Jurkat, Clone E6-1 (cell line): ENCODE measurements around the gene CAMKV.

Experiments used
- DNase-seq: peaks from one replicate; pipeline ENCODE4 v3.0.0-alpha.2; 2011; ENCODE audit warnings: low read depth, low spot score
- H3K4me3 ChIP-seq: 2 replicates; pipeline ENCODE4 v1.5.1; 2011; ENCODE audit warnings: mild to moderate bottlenecking, low read length, control low read depth, moderate library complexity

CAMKV gene

DNA sequence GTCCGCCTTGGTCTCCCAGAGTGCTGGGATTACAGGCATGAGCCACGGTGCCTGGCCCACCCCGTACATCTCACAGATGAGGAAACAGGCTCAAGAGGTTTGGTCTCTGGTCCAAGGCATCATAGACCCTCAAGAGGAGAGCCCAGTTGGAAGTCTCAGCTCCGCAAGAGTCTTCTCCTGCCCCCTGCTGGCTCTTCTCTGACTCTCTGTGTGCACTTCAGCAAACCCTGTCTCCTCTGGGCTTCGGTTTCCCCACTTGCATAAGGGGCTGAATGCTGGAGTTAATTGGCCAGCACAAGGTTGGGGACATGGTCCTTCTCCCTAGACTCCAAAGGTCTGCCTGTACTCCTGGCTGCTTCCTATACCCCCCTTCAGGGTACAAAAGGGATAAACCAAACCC, 30.1 kb upstream of the CAMKV start:
- H3K4me3 ChIP-seq, result no peak overlapping the region
- DNase-seq, result no peak

DNA sequence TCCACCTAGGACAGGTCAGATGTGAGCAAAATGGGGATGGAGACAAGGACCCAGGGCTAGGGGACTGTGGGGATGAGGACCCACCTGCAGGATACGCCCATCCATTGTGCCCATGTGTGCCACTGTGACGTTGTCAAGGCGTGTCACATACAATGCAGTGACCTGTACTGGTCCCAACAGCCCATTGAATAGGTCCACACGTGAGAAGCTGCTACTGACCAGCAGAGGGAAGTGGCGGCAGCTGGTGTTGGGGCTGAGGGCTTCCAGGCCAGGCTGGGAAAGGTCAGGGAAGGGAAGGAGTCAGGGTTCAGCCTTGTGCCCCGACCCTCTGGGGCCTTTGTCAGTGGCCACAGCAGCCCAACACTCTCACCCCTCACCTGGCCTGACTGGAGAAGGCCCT, 29.3 kb upstream of the CAMKV start:
- no peak overlapping the region for H3K4me3 ChIP-seq
- DNase-seq, result no peak

GRCh38 chr3:49896345-49896744, 26.6 kb upstream of the CAMKV start:
- no peak overlapping the region for H3K4me3 ChIP-seq
- DNase-seq, result no peak

DNA sequence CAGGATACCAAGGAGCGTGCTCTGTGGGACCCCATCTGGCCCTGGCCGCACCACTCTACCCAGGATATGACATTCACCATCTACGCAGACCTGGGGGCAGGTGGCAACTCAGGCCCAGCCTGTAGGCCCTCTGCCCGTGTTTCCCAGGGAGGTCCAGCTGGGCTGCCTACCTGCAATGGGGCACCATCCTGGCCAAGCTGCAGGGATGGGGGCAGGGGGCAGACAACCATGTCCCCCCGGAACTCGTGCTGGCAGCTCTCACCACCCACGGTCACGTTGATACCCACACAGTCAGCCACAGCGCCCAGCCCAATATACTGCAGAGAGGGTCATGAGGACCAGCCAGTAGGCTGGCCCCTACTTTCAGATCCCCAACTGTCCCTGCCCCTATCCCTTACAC, 26.1 kb upstream of the CAMKV start:
- DNase-seq, result no peak
- no peak overlapping the region for H3K4me3 ChIP-seq

- no peak overlapping the region for H3K4me3 ChIP-seq
- DNase-seq, result no peak
Measured at GRCh38 chr3:49889296-49889695, 19.6 kb upstream of the CAMKV start.

DNA sequence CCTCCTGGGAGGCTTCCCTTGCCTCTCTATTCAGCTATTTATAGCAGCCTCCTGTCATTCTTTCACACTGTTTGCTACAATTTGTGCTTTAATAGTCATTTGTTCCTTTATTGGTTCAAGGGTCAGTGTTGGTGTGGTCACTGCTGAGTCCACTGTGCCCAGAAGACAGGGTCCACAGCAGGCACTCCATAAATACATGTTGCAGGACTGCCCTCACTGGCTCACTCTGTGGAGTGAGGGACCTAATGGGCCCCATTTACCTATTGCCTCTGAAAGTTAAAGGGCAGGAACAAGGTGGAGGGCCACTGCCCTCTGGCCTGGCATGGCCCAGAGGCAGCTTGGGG, 17.2 kb upstream of the CAMKV start:
- no peak for DNase-seq
- no peak overlapping the region for H3K4me3 ChIP-seq

DNA sequence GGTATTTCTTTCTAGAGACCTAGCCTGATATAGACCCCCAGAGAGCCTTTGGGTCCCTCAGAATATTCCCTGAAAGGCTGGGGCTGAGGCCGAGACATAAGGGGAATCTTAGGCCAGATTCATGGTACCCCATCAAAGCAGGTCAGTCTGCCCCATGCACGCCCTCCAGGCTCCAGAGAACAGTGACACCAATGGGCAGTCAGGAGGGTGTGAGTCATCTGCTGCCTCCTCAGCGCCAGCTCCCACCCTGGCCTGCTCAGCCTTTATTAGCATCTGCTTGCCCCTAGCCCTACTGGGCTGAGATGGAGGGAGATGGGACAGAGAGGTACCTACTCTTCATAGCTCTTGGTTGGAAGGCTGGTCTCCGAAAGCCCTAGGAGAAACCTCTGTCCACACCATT, 14.3 kb upstream of the CAMKV start:
- no peak overlapping the region for H3K4me3 ChIP-seq
- DNase-seq, result no peak

- DNase-seq, result no peak
Measured at GRCh38 chr3:49882166-49882565, 12.5 kb upstream of the CAMKV start.

GRCh38 chr3:49880581-49881315, 11.0 kb upstream of the CAMKV start:
- H3K4me3 ChIP-seq, result no peak overlapping the region
- no peak for DNase-seq

More at GRCh38 chr3:49882166-49882565, 12.5 kb upstream of the CAMKV start:
- no peak overlapping the region for H3K4me3 ChIP-seq

GRCh38 chr3:49879721-49880120, 10.0 kb upstream of the CAMKV start:
- DNase-seq, result no peak
- no peak overlapping the region for H3K4me3 ChIP-seq

DNA sequence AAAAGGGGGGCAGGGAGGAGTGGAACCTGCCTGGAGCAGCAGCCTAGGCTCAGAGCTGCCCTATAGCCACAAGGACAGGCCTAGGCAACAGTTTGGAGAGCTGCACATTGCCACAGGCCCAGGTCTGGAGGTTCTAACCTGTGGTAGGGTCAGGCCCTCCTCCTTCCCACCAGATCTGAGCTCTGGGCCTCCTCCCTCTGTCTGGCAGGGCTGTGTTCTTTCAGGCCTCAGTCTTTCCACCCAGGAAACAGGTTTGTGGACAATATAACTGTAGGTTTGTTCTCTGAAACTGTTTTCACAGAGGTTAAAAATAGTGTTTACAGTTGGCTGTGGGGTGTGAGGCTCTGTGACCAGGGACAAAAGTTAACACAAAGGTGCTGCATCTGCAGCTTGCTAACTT, 9.0 kb upstream of the CAMKV start:
- no peak for DNase-seq
- no peak overlapping the region for H3K4me3 ChIP-seq

DNA sequence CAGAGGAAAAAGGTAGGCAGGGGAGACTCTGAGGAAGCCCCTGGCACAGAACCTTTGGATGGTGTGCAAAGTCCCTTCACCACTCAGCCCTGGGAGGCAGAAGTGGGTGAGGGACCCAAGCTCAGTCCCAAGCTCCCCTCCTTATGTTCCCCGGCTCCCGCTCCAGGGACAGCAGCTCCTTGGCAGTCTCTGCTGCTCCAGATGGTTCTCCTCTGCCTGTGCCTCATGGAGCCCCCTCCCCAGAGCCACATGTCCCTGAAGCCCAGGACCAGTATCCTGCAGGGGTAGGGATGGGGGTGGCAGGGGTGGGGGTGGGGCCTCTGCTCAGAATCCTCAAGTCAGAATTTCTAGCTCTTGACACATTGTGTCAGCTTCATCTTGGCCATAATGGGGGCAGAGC, 8.0 kb upstream of the CAMKV start:
- DNase-seq, result no peak

DNA sequence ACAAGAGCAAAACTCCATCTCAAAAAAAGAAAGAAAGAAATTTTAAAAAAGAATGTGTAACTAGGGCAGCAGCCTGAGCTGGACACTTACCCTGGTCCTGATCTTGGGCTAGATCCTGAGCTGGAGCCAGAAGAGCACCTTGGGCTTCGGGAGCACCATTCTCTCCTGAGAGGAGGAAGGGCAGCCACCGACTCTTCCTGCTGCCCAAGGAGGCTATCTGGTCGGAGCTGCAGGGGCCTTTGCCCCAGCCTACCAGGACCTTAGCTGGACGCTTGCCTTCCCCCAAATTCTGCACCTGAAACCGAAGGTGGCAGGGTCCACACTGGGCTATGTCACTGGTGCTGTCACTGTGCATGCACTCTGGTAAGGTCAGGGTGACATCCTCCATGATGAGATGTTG, 6.9 kb upstream of the CAMKV start:
- H3K4me3 ChIP-seq, result no peak overlapping the region
- no peak for DNase-seq

More for the DNA sequence above, 8.0 kb upstream of the CAMKV start:
- no peak overlapping the region for H3K4me3 ChIP-seq

DNA sequence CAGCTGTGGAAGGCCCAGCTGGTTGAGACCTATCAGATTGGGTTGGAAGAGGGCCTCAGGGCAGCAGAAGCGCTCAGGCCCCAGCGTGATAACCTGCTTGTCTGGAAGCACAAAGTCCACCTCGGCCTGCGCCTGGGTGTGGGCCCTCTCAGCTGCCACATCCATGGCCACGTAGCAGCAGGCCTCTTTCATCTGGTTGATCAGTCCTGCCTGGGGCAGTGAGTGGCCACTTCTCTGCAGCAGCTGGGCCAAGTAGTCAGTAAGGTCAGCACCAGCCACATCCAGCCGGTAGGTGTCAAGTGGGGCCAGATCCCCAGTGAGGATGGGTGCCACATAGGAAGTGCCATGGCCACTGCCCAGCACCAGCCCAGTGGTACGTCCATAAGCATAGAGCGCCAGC, 3.9 kb upstream of the CAMKV start:
- no peak for DNase-seq
- H3K4me3 ChIP-seq, result no peak overlapping the region

DNA sequence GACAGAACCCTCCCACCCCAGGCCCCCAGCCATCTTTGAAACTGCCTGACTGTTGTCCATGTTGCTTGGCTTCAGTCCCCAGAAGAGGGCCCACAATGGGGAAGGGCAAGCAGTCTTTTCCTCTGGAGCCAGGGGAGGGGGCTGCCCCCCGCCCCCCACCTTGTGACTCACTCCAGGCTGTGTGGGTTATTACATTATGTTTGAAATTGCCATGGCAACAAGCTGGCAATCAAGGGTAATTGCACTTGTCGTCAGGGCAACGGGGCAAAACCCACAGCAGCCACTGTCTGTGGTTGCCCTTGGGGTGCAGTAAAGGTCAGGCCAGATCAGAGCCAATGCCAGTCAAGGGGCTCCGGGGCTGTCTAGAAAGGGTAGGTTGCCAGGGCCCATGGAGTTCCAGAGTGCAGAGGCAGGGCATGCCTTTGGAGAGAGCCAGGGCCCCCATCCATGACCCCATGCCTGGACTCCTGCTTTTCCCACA, 3.1 kb upstream of the CAMKV start:
- peak; percentile 29 for DNase-seq
- H3K4me3 ChIP-seq, result no peak overlapping the region

GRCh38 chr3:49871531-49872153, 1.9 kb upstream of the CAMKV start:
- H3K4me3 ChIP-seq, result no peak overlapping the region
- DNase-seq, result no peak

DNA sequence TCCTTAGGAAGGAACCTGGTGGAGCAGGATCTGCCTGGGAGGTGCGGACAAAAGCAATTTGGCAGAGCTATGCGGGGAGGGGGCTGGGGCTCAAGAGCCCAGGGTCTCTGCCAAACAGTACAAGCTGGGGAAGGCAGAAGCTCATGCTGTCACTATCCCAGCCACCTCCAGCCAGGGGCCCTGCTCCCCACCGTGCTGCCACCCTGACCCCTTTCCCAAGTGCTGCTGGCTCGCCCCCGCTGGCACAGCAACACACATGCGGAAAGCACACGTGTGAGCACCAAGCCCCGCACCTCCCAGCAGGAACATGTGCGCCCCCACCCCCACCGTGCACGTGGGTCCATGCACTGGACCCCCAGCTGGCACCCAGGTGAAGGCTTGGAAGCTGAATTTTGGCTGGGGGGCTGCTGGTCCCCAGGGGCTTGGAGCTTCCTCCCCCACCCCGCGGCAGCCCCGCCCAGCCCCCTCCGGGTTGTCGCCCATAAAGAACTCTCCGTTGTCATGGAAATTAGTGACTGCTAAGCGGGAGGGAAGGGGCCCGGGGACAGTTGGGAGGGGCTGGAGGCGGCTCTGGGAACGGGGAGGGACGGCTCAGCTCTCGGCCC, 742 bp downstream of the CAMKV start:
- H3K4me3 ChIP-seq, result peak overlapping the region; percentile 50
- DNase-seq, result no peak

GRCh38 chr3:49867871-49868321, 1.8 kb downstream of the CAMKV start:
- H3K4me3 ChIP-seq, result no peak overlapping the region
- peak; percentile 55 for DNase-seq

DNA sequence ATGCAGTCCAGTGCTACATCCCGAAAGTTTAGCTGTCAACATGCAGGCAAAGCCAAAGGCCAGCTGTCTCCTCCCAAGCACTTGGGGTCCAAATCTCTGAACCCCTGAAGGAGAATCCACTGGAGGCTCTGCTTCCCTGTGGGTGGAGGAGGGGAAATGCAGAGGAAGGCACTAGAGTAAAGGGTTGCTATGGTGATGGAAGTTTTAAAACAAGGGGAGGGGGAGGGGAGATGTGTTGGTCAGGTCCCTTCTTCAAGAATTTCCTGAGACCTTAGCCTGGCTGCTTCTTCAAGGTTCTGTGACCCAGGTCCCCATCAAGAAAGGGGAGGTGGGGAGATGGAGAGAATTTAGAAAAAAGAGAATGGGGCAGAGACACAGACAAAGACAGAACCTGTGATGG, 2.3 kb downstream of the CAMKV start:
- no peak for DNase-seq
- no peak overlapping the region for H3K4me3 ChIP-seq

GRCh38 chr3:49865198-49865784, 4.4 kb downstream of the CAMKV start:
- H3K4me3 ChIP-seq, result no peak overlapping the region
- DNase-seq, result no peak
